ENCODE measurements around the gene OST4. TPM values are rescaled to one million over a fixed set of nuclear protein-coding genes. Genes with fewer than 3 reads are reported as not detected.
"Not testable (repeated sequence)": the region's sequence is repeated elsewhere in the genome, so short reads cannot be mapped to it uniquely, and the experiment has no call there.

The OST4 gene
- polyA plus RNA-seq (2013, experiment 1 of 2) = 668 TPM
- 664 TPM for polyA plus RNA-seq (2013, experiment 2 of 2)

DNA sequence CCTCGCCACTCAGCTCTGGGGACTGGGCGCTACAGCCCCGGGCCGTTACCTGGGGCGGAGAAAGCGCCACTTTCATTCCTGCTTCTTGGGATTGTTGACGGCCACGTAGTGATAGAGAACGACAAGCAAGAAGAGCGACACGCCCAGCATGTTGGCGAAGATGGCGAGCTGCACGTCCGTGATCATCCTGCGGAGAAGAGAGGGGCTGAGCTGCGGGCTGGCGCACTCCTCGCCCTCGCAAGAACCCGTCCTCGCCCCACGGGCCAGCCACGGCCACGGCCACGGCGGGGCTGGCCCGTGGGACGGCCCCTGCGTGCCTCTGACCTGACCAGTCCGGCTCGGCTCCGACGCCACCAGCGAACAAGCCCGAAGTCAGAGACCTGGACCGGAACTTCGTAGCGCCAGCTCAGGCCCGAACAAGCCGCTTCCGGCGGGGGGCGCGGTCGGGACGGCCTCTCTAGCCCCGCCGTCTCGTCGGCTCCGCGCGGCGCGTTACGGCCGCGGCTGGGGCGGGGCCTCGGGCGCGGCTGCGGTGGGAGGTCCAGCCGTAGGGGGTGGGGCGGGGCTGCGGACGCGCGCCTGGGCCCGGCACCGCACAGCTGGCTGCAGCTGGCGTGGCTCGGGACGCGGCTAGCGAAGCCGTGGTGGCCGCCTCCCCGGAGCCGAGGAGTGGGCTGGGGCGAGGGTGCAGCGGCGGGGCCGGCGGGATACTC lies at the start of gene OST4:
OST4 (minus strand) TSS at position 378 of the 713 bp plus-strand sequence.
- Histone ChIP-seq H4K8ac (ENCODE audit: low read depth, low read length) (no peak within 1 kb of the TSS), H3K4me3 (ENCODE audit: low read length in 2 of 2) (peak within 1 kb of the TSS; percentile 92 to 94), H3K27me3 (ENCODE audit: control insufficient read depth in 3 of 3, insufficient read depth in 3 of 3, low read depth in 1 of 3, low read length in 3 of 3) (no peaks in the 10 kb centered on the region), H3K36me3 (replicated peaks in 1 of 2; ENCODE audit: control insufficient read depth in 2 of 2, insufficient read depth in 2 of 2, low read length in 2 of 2) (peaks cover 23 to 39% of the 10 kb centered on the region in 2 donors), H3K18ac (ENCODE audit: low read length) (peak within 1 kb of the TSS; percentile 98), H4K91ac (ENCODE audit: low read depth, low read length, poor library complexity) (no peak within 1 kb of the TSS), H3K4me1 (ENCODE audit: control insufficient read depth in 2 of 2, insufficient read depth in 1 of 2, low read depth in 1 of 2, low read length in 2 of 2) (peaks cover 12 to 20% of the 10 kb centered on the region in 2 donors), H2AK5ac (ENCODE audit: low read depth, low read length) (peak within 1 kb of the TSS; percentile 82), H3K4me2 (ENCODE audit: insufficient read depth, low read length, poor library complexity, severe bottlenecking) (peak within 1 kb of the TSS; percentile 92), H3K9ac (ENCODE audit: low read depth, low read length, poor library complexity) (peak within 1 kb of the TSS; percentile 96), H2BK12ac (ENCODE audit: low read length) (peak within 1 kb of the TSS; percentile 17), H2AFZ (ENCODE audit: low read length) (peak within 1 kb of the TSS; percentile 92), H3K9me3 (replicated peaks in 1 of 2; ENCODE audit: control insufficient read depth in 2 of 2, insufficient read depth in 1 of 2, low read depth in 1 of 2, low read length in 2 of 2) (no peaks in the 10 kb centered on the region), H2BK15ac (ENCODE audit: low read length) (peak within 1 kb of the TSS; percentile 60), H3K14ac (ENCODE audit: low read length) (peak within 1 kb of the TSS; percentile 26), H2BK5ac (ENCODE audit: low read length) (peak within 1 kb of the TSS; percentile 89), H3K23ac (ENCODE audit: low read depth, low read length, poor library complexity) (peak within 1 kb of the TSS; percentile 95), H3K79me1 (ENCODE audit: low read depth, low read length) (peaks cover 7% of the 10 kb centered on the region), H3K27ac (replicated peaks; ENCODE audit: low read length) (peak within 1 kb of the TSS; percentile 51), H2BK120ac (ENCODE audit: low read depth, low read length) (peak within 1 kb of the TSS; percentile 66), H3K4ac (ENCODE audit: low read length) (peak within 1 kb of the TSS; percentile 53)
- peak; percentile 90 for DNase-seq (ENCODE audit: low spot score)
- WGBS, 2 donors (ENCODE audit: extremely low coverage in 2 of 2, insufficient read length in 2 of 2, insufficient replicate concordance in 1 of 2) = no CpG with 5 or more reads among the region's 86 CpGs

DNA sequence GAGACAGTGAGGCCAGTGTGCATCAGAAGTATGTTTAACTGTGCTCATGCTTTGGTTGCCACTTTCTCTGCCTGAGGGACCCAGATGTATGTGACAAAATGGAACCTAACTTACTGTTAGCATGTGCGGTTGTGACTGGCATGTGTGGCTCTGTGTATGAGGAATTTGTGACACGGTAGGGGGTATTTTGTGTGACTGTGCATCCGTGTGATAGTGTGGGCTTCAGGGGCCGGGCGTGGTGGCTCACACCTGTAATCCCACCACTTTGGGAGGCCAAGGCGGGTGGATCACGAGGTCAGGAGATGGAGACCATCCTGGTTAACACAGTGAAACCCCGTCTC lies 47.8 kb upstream of the OST4 start:
- Histone ChIP-seq H3K9ac (ENCODE audit: low read depth, low read length, poor library complexity) (peak overlapping the region; percentile 87), H2AFZ (ENCODE audit: low read length) (peak overlapping the region; percentile 90), H3K27me3 (ENCODE audit: control insufficient read depth in 3 of 3, insufficient read depth in 3 of 3, low read depth in 1 of 3, low read length in 3 of 3) (peaks cover 6 to 88% (median 33%) of the 10 kb centered on the region in 3 experiments), H3K18ac (ENCODE audit: low read length) (peak overlapping the region; percentile 88), H2AK5ac (ENCODE audit: low read depth, low read length) (peak overlapping the region; percentile 91), H3K14ac (ENCODE audit: low read length) (peak overlapping the region; percentile 39), H3K4me2 (ENCODE audit: insufficient read depth, low read length, poor library complexity, severe bottlenecking) (peak overlapping the region; percentile 95), H2BK12ac (ENCODE audit: low read length) (peak overlapping the region; percentile 59), H3K4me3 (ENCODE audit: low read length in 2 of 2) (peak overlapping the region; percentile 43 to 76), H3K23ac (ENCODE audit: low read depth, low read length, poor library complexity) (peak overlapping the region; percentile 12), H3K4me1 (ENCODE audit: control insufficient read depth in 2 of 2, insufficient read depth in 1 of 2, low read depth in 1 of 2, low read length in 2 of 2) (peaks cover 6 to 11% of the 10 kb centered on the region in 2 donors)
- not testable (repeated sequence) for H2BK15ac ChIP-seq (ENCODE audit: low read length); H3K4ac ChIP-seq (ENCODE audit: low read length); H2BK120ac ChIP-seq (ENCODE audit: low read depth, low read length); H3K79me1 ChIP-seq (ENCODE audit: low read depth, low read length); H4K91ac ChIP-seq (ENCODE audit: low read depth, low read length, poor library complexity); DNase-seq (ENCODE audit: low spot score); H3K9me3 ChIP-seq (replicated peaks in 1 of 2; ENCODE audit: control insufficient read depth in 2 of 2, insufficient read depth in 1 of 2, low read depth in 1 of 2, low read length in 2 of 2); H3K27ac ChIP-seq (replicated peaks; ENCODE audit: low read length); H3K36me3 ChIP-seq (replicated peaks in 1 of 2; ENCODE audit: control insufficient read depth in 2 of 2, insufficient read depth in 2 of 2, low read length in 2 of 2); H4K8ac ChIP-seq (ENCODE audit: low read depth, low read length); H2BK5ac ChIP-seq (ENCODE audit: low read length)
- WGBS, 2 donors (ENCODE audit: extremely low coverage in 2 of 2, insufficient read length in 2 of 2, insufficient replicate concordance in 1 of 2) = no CpG with 5 or more reads among the region's 8 CpGs

DNA sequence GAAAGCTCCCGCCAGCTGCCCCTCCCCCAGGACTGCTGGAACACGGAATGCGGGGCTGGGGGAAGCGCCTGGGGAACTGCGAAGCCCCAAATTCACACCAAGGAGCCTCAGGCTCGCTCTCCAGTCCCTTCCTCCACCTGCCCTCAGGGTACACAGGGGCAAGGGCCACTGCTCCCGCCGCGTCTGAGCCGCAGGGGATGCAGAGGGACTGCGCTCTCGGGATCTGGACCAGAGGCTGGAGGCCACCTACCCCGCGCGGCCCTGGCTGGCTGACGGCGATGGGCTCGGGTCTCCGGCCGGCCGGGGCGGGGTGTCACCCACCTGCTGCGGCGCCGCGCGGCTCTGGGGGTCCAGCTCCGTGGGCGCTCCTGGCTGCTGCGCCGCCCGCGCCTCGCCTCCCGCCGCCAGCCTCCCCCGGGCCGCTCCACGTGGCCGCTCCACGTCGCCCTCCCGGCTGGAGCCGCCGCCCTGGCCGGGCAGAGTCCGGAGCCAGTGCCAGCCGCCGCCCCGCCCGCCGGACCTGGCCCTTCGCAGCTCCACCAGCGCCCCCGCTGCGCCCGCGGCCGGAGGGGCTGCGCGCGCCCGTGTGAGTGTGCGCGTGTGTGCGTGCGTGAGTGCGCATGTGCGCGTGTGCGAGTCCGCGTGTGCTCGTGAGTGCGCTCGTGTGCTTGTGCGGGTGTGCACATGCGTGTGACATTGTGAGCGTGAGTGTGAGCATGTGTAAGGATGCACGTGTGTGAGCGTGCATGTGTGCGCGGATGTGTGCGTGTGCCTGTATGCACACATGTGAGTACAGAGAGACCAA lies 47.3 kb upstream of the OST4 start, which contains the start of gene CGREF1:
CGREF1 (minus strand) TSS at position 604 of the 805 bp plus-strand sequence. CDS start 14,762 bp downstream, outside the sequence.
- Histone ChIP-seq H2BK12ac (ENCODE audit: low read length) (peak within 1 kb of the TSS; percentile 59), H3K4ac (ENCODE audit: low read length) (no peak within 1 kb of the TSS), H3K4me2 (ENCODE audit: insufficient read depth, low read length, poor library complexity, severe bottlenecking) (peak within 1 kb of the TSS; percentile 95), H3K18ac (ENCODE audit: low read length) (peak within 1 kb of the TSS; percentile 88), H3K4me1 (ENCODE audit: control insufficient read depth in 2 of 2, insufficient read depth in 1 of 2, low read depth in 1 of 2, low read length in 2 of 2) (peaks cover 6 to 8% of the 10 kb centered on the region in 2 donors), H3K23ac (ENCODE audit: low read depth, low read length, poor library complexity) (peak within 1 kb of the TSS; percentile 12), H3K36me3 (replicated peaks in 1 of 2; ENCODE audit: control insufficient read depth in 2 of 2, insufficient read depth in 2 of 2, low read length in 2 of 2) (no peaks in the 10 kb centered on the region), H2BK5ac (ENCODE audit: low read length) (no peak within 1 kb of the TSS), H3K27ac (replicated peaks; ENCODE audit: low read length) (no peak within 1 kb of the TSS), H3K79me1 (ENCODE audit: low read depth, low read length) (no peaks in the 10 kb centered on the region), H2AFZ (ENCODE audit: low read length) (peak within 1 kb of the TSS; percentile 90), H3K14ac (ENCODE audit: low read length) (peak within 1 kb of the TSS; percentile 39), H3K27me3 (ENCODE audit: control insufficient read depth in 3 of 3, insufficient read depth in 3 of 3, low read depth in 1 of 3, low read length in 3 of 3) (peaks cover 6 to 85% (median 33%) of the 10 kb centered on the region in 3 experiments), H4K91ac (ENCODE audit: low read depth, low read length, poor library complexity) (no peak within 1 kb of the TSS), H3K9me3 (replicated peaks in 1 of 2; ENCODE audit: control insufficient read depth in 2 of 2, insufficient read depth in 1 of 2, low read depth in 1 of 2, low read length in 2 of 2) (peaks cover 0 to 4% of the 10 kb centered on the region in 2 donors), H3K9ac (ENCODE audit: low read depth, low read length, poor library complexity) (peak within 1 kb of the TSS; percentile 87), H4K8ac (ENCODE audit: low read depth, low read length) (no peak within 1 kb of the TSS), H2AK5ac (ENCODE audit: low read depth, low read length) (peak within 1 kb of the TSS; percentile 91), H2BK120ac (ENCODE audit: low read depth, low read length) (no peak within 1 kb of the TSS), H3K4me3 (ENCODE audit: low read length in 2 of 2) (peak within 1 kb of the TSS; percentile 43 to 76), H2BK15ac (ENCODE audit: low read length) (peak within 1 kb of the TSS; percentile 43)
- WGBS, 2 donors (ENCODE audit: extremely low coverage in 2 of 2, insufficient read length in 2 of 2, insufficient replicate concordance in 1 of 2) = no CpG with 5 or more reads among the region's 84 CpGs
- DNase-seq (ENCODE audit: low spot score) = no peak
